Activated T-cell treated with anti-CD3 and anti-CD28 coated beads, Interleukin-2, amount 50 U/mL, for 24 hours (primary cell): Measurements from ENCODE around the gene MACC1.

Source experiments
- DNase-seq: peaks from one replicate; pipeline ENCODE4 v3.0.0-alpha.2; 2020
- H3K27ac Mint-ChIP-seq: 2 replicates; pipeline ENCODE4 v1.8.0; 2020; ENCODE audit warnings: mild to moderate bottlenecking, mixed read lengths
- H3K27me3 Mint-ChIP-seq: 2 replicates; pipeline ENCODE4 v1.8.0; 2020; ENCODE audit warnings: mixed read lengths
- H3K36me3 Mint-ChIP-seq: 2 replicates; pipeline ENCODE4 v1.8.0; 2020; ENCODE audit warnings: low read depth, mixed read lengths
- H3K4me1 Mint-ChIP-seq: 2 replicates; pipeline ENCODE4 v1.8.0; 2020; ENCODE audit warnings: low read depth, mixed read lengths
- H3K4me3 Mint-ChIP-seq: 2 replicates; pipeline ENCODE4 v1.8.0; 2020; ENCODE audit warnings: mild to moderate bottlenecking, moderate library complexity, mixed read lengths
- H3K9me3 Mint-ChIP-seq: 2 replicates; pipeline ENCODE4 v1.8.0; 2020; ENCODE audit warnings: mixed read lengths

The MACC1 gene

GRCh38 chr7:20095436-20095835 lies 121.7 kb downstream of the MACC1 start:
- Mint-ChIP-seq H3K36me3 (no peaks in the 10 kb centered on the region), H3K27me3 (no peaks in the 10 kb centered on the region), H3K4me1 (no peaks in the 10 kb centered on the region), H3K4me3 (no peak overlapping the region), H3K27ac (no peak overlapping the region), H3K9me3 (peaks cover 22% of the 10 kb centered on the region)
- no peak for DNase-seq

- Mint-ChIP-seq H3K4me3 (no peak overlapping the region), H3K9me3 (peaks cover 8% of the 10 kb centered on the region), H3K27me3 (no peaks in the 10 kb centered on the region), H3K27ac (no peak overlapping the region), H3K4me1 (peaks cover 3% of the 10 kb centered on the region), H3K36me3 (no peaks in the 10 kb centered on the region)
- DNase-seq: no peak
These were observed 127.8 kb downstream of the MACC1 start for GRCh38 chr7:20089431-20089830.

GRCh38 chr7:20085086-20085485 lies 132.1 kb downstream of the MACC1 start:
- no peak for DNase-seq
- Mint-ChIP-seq H3K4me3 (no peak overlapping the region), H3K27me3 (no peaks in the 10 kb centered on the region), H3K27ac (no peak overlapping the region), H3K9me3 (no peaks in the 10 kb centered on the region), H3K4me1 (peaks cover 4% of the 10 kb centered on the region), H3K36me3 (no peaks in the 10 kb centered on the region)
